Neuronal stem cell (in vitro differentiated cells): Measurements from ENCODE around the gene B2M.

Source experiments
- DNase-seq: peaks from one replicate; pipeline ENCODE4 v3.0.0-alpha.2; 2013; ENCODE audit warnings: low spot score
- H2AFZ ChIP-seq: one replicate; pipeline ENCODE4 v1.6.1; 2013; ENCODE audit warnings: mild to moderate bottlenecking, low read length, inconsistent platforms
- H2AK5ac ChIP-seq: 2 replicates; pipeline ENCODE4 v1.6.1; 2013; ENCODE audit warnings: low read depth, mild to moderate bottlenecking, inconsistent platforms, low read length, moderate library complexity, mixed read lengths
- H2BK120ac ChIP-seq: 2 replicates; pipeline ENCODE4 v1.6.1; 2013; ENCODE audit warnings: low read depth, mild to moderate bottlenecking, inconsistent platforms, low read length, moderate library complexity, mixed read lengths
- H2BK12ac ChIP-seq: one replicate; pipeline ENCODE4 v1.6.1; 2013; ENCODE audit warnings: low read length, inconsistent platforms
- H2BK15ac ChIP-seq: 2 replicates; pipeline ENCODE4 v1.6.1; 2013; ENCODE audit warnings: mild to moderate bottlenecking, low read length, inconsistent platforms, mixed read lengths
- H2BK5ac ChIP-seq: one replicate; pipeline ENCODE4 v1.6.1; 2013; ENCODE audit warnings: inconsistent platforms, mild to moderate bottlenecking, low read length, moderate library complexity
- H3K14ac ChIP-seq: one replicate; pipeline ENCODE4 v1.6.1; 2013; ENCODE audit warnings: low read length, inconsistent platforms
- H3K18ac ChIP-seq: 2 replicates; pipeline ENCODE4 v1.6.1; 2013; ENCODE audit warnings: low read length, inconsistent platforms
- H3K23ac ChIP-seq: 2 replicates; pipeline ENCODE4 v1.6.1; 2013; ENCODE audit warnings: low read depth, mild to moderate bottlenecking, mixed read lengths, low read length, inconsistent platforms; ENCODE audit not compliant: poor library complexity
- H3K27ac ChIP-seq: replicated peaks from 3 replicates; pipeline ENCODE4 v1.5.1; 2013; ENCODE audit warnings: low read length, inconsistent platforms
- H3K27me3 ChIP-seq, 3 experiments: 2 replicates each; pipeline ENCODE4 v1.6.1; 2013; ENCODE audit warnings: low read length in 3 of 3, mild to moderate bottlenecking in 2 of 3, inconsistent platforms in 1 of 3, low read depth in 1 of 3, mixed read lengths in 1 of 3, moderate library complexity in 1 of 3; ENCODE audit not compliant: control insufficient read depth in 3 of 3, insufficient read depth in 3 of 3
- H3K36me3 ChIP-seq, 2 donors: replicated peaks in 1 of 2; 2 replicates each; pipeline ENCODE4 v1.6.1; 2013; ENCODE audit warnings: low read length in 2 of 2; ENCODE audit not compliant: control insufficient read depth in 2 of 2, insufficient read depth in 2 of 2
- H3K4ac ChIP-seq: 2 replicates; pipeline ENCODE4 v1.6.1; 2013; ENCODE audit warnings: inconsistent platforms, mild to moderate bottlenecking, low read length, moderate library complexity
- H3K4me1 ChIP-seq, 2 donors: 1 replicate in 1 of 2; 2 replicates in 1 of 2; pipeline ENCODE4 v1.6.1; 2013; ENCODE audit warnings: low read length in 2 of 2, low read depth in 1 of 2; ENCODE audit not compliant: control insufficient read depth in 2 of 2, insufficient read depth in 1 of 2
- H3K4me2 ChIP-seq: one replicate; pipeline ENCODE4 v1.6.1; 2013; ENCODE audit warnings: mild to moderate bottlenecking, low read length, inconsistent platforms; ENCODE audit not compliant: insufficient read depth, poor library complexity, severe bottlenecking
- H3K4me3 ChIP-seq, 2 donors: 2 replicates each; pipeline ENCODE4 v1.5.1; 2013; ENCODE audit warnings: low read length in 2 of 2, mild to moderate bottlenecking in 2 of 2, inconsistent platforms in 1 of 2, moderate library complexity in 1 of 2
- H3K79me1 ChIP-seq: one replicate; pipeline ENCODE4 v1.6.1; 2013; ENCODE audit warnings: low read depth, mild to moderate bottlenecking, inconsistent platforms, low read length, moderate library complexity
- H3K9ac ChIP-seq: one replicate; pipeline ENCODE4 v1.6.1; 2013; ENCODE audit warnings: mild to moderate bottlenecking, low read depth, low read length, inconsistent platforms; ENCODE audit not compliant: poor library complexity
- H3K9me3 ChIP-seq, 2 donors: replicated peaks in 1 of 2; 2 replicates each; pipeline versions ENCODE3 to v1.6.1; 2013; ENCODE audit warnings: low read length in 2 of 2, mild to moderate bottlenecking in 2 of 2, inconsistent platforms in 1 of 2, low read depth in 1 of 2, mixed read lengths in 1 of 2, moderate library complexity in 1 of 2; ENCODE audit not compliant: control insufficient read depth in 2 of 2, insufficient read depth in 1 of 2
- H4K8ac ChIP-seq: one replicate; pipeline ENCODE4 v1.6.1; 2013; ENCODE audit warnings: low read depth, mild to moderate bottlenecking, inconsistent platforms, low read length, moderate library complexity
- H4K91ac ChIP-seq: one replicate; pipeline ENCODE4 v1.6.1; 2013; ENCODE audit warnings: low read length, low read depth, mild to moderate bottlenecking, inconsistent platforms; ENCODE audit not compliant: poor library complexity
- WGBS, 2 donors: extraction: QIAGEN DNeasy Blood & Tissue Kit; methylation state at CpG; one replicate each; pipeline ENCODE4 v1.1.7; 2013; ENCODE audit warnings: missing lambda C conversion rate in 2 of 2, mixed read lengths in 1 of 2; ENCODE audit not compliant: insufficient read length in 2 of 2, insufficient replicate concordance in 1 of 2; ENCODE audit errors: extremely low coverage in 2 of 2; 5-methylcytosine and 5-hydroxymethylcytosine counted together

The B2M gene

DNA sequence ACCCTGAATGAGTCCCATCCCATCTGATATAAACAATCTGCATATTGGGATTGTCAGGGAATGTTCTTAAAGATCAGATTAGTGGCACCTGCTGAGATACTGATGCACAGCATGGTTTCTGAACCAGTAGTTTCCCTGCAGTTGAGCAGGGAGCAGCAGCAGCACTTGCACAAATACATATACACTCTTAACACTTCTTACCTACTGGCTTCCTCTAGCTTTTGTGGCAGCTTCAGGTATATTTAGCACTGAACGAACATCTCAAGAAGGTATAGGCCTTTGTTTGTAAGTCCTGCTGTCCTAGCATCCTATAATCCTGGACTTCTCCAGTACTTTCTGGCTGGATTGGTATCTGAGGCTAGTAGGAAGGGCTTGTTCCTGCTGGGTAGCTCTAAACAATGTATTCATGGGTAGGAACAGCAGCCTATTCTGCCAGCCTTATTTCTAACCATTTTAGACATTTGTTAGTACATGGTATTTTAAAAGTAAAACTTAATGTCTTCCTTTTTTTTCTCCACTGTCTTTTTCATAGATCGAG is 4.5 kb downstream of the B2M start:
- no peak overlapping the region for H3K18ac ChIP-seq
- H3K9ac ChIP-seq: no peak overlapping the region
- H3K4me3 ChIP-seq: no peak overlapping the region
- no peak for DNase-seq
- no peak overlapping the region for H4K8ac ChIP-seq
- no peak overlapping the region for H4K91ac ChIP-seq
- H3K36me3 ChIP-seq: peaks cover 3 to 39% of the 10 kb centered on the region in 2 donors
- H2BK120ac ChIP-seq: no peak overlapping the region
- H3K9me3 ChIP-seq: no peaks in the 10 kb centered on the region
- H3K14ac ChIP-seq: no peak overlapping the region
- H2BK12ac ChIP-seq: no peak overlapping the region
- H3K27me3 ChIP-seq: peaks cover 0 to 9% (median 0%) of the 10 kb centered on the region in 3 experiments
- no peak overlapping the region for H2AFZ ChIP-seq
- H3K4me2 ChIP-seq: no peak overlapping the region
- H3K79me1 ChIP-seq: no peaks in the 10 kb centered on the region
- no peak overlapping the region for H3K27ac ChIP-seq
- H2BK15ac ChIP-seq: no peak overlapping the region
- peaks cover 0 to 11% of the 10 kb centered on the region in 2 donors for H3K4me1 ChIP-seq
- H3K4ac ChIP-seq: no peak overlapping the region
- H3K23ac ChIP-seq: no peak overlapping the region
- no CpG with 5 or more reads among the region's 2 CpGs for WGBS, 2 donors
- H2AK5ac ChIP-seq: no peak overlapping the region
- H2BK5ac ChIP-seq: no peak overlapping the region

DNA sequence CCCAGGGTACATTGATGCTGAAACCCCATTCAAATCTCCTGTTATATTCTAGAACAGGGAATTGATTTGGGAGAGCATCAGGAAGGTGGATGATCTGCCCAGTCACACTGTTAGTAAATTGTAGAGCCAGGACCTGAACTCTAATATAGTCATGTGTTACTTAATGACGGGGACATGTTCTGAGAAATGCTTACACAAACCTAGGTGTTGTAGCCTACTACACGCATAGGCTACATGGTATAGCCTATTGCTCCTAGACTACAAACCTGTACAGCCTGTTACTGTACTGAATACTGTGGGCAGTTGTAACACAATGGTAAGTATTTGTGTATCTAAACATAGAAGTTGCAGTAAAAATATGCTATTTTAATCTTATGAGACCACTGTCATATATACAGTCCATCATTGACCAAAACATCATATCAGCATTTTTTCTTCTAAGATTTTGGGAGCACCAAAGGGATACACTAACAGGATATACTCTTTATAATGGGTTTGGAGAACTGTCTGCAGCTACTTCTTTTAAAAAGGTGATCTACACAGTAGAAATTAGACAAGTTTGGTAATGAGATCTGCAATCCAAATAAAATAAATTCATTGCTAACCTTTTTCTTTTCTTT is 5.8 kb downstream of the B2M start:
- Histone ChIP-seq H2BK15ac (no peak overlapping the region), H3K4me2 (no peak overlapping the region), H3K9me3 (no peaks in the 10 kb centered on the region), H3K14ac (no peak overlapping the region), H2BK120ac (no peak overlapping the region), H3K79me1 (no peaks in the 10 kb centered on the region), H3K27me3 (peaks cover 0 to 6% (median 0%) of the 10 kb centered on the region in 3 experiments), H2BK12ac (no peak overlapping the region), H3K27ac (no peak overlapping the region), H3K9ac (no peak overlapping the region), H3K4me1 (peaks cover 0 to 9% of the 10 kb centered on the region in 2 donors), H3K23ac (no peak overlapping the region), H3K18ac (no peak overlapping the region), H3K4me3 (no peak overlapping the region), H3K4ac (no peak overlapping the region), H4K8ac (no peak overlapping the region), H4K91ac (no peak overlapping the region), H2BK5ac (no peak overlapping the region), H2AK5ac (no peak overlapping the region), H3K36me3 (peaks cover 3 to 39% of the 10 kb centered on the region in 2 donors), H2AFZ (no peak overlapping the region)
- no peak for DNase-seq
- no CpG with 5 or more reads among the region's 2 CpGs for WGBS, 2 donors

DNA sequence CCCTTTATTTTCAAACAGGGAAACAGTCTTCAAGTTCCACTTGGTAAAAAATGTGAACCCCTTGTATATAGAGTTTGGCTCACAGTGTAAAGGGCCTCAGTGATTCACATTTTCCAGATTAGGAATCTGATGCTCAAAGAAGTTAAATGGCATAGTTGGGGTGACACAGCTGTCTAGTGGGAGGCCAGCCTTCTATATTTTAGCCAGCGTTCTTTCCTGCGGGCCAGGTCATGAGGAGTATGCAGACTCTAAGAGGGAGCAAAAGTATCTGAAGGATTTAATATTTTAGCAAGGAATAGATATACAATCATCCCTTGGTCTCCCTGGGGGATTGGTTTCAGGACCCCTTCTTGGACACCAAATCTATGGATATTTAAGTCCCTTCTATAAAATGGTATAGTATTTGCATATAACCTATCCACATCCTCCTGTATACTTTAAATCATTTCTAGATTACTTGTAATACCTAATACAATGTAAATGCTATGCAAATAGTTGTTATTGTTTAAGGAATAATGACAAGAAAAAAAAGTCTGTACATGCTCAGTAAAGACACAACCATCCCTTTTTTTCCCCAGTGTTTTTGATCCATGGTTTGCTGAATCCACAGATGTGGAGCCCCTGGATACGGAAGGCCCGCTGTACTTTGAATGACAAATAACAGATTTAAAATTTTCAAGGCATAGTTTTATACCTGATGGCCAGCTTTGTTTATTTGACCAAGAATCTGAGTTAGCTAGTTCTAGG is 7.0 kb downstream of the B2M start:
- WGBS, 2 donors: no CpG with 5 or more reads among the region's 4 CpGs
- Histone ChIP-seq H2AFZ (no peak overlapping the region), H3K14ac (no peak overlapping the region), H3K9ac (no peak overlapping the region), H3K27me3 (no peaks in the 10 kb centered on the region), H4K8ac (no peak overlapping the region), H3K79me1 (no peaks in the 10 kb centered on the region), H2BK12ac (no peak overlapping the region), H2BK15ac (no peak overlapping the region), H3K36me3 (peaks cover 3 to 39% of the 10 kb centered on the region in 2 donors), H3K18ac (no peak overlapping the region), H2BK120ac (no peak overlapping the region), H3K23ac (no peak overlapping the region), H2BK5ac (no peak overlapping the region), H2AK5ac (no peak overlapping the region), H3K4me2 (no peak overlapping the region), H3K4ac (no peak overlapping the region), H4K91ac (no peak overlapping the region), H3K4me1 (no peaks in the 10 kb centered on the region), H3K27ac (no peak overlapping the region), H3K9me3 (no peaks in the 10 kb centered on the region), H3K4me3 (no peak overlapping the region)
- DNase-seq: no peak

DNA sequence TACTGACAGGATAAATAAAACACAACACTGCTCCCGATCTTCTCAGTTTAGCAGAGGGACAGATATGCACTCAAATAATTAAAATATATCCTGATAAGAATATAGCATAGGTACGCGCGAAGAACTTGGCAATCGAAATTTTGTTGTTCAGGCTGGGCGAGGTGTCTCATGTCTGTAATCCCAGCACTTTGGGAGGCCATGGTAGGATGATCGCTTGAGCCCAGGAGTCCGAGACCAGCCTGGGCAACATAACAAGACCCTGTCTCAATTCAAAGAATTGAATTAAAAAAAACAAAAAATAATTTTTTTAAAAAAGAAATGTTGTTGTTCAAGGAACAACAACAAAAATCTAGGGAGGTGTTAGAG is 7.6 kb downstream of the B2M start:
- no peak overlapping the region for H2AFZ ChIP-seq
- H3K9ac ChIP-seq: no peak overlapping the region
- no peak overlapping the region for H3K4ac ChIP-seq
- no peak overlapping the region for H4K8ac ChIP-seq
- H2BK5ac ChIP-seq: no peak overlapping the region
- no peak overlapping the region for H3K14ac ChIP-seq
- no peak overlapping the region for H2BK12ac ChIP-seq
- H3K4me3 ChIP-seq: no peak overlapping the region
- no peak overlapping the region for H3K18ac ChIP-seq
- no peak for DNase-seq
- no peaks in the 10 kb centered on the region for H3K9me3 ChIP-seq
- WGBS, 2 donors: no CpG with 5 or more reads among the region's 8 CpGs
- H3K4me2 ChIP-seq: no peak overlapping the region
- H3K79me1 ChIP-seq: no peaks in the 10 kb centered on the region
- H2BK15ac ChIP-seq: no peak overlapping the region
- no peak overlapping the region for H2AK5ac ChIP-seq
- no peak overlapping the region for H2BK120ac ChIP-seq
- no peak overlapping the region for H3K27ac ChIP-seq
- no peak overlapping the region for H4K91ac ChIP-seq
- peaks cover 3 to 39% of the 10 kb centered on the region in 2 donors for H3K36me3 ChIP-seq
- no peak overlapping the region for H3K23ac ChIP-seq
- no peaks in the 10 kb centered on the region for H3K27me3 ChIP-seq
- no peaks in the 10 kb centered on the region for H3K4me1 ChIP-seq
